OCI-LY1 (cell line): ENCODE results near the gene LRRC42.
A peak's percentile ranks its signal among the peaks of the same experiment; 100 is the strongest.

ENCODE experiments used
- CTCF ChIP-seq: fragments of 200-600 bp; sonication (generic), shearing (Covaris generic); IDR thresholded peaks from 2 replicates; pipeline ENCODE4 v1.5.1; 2017; ENCODE audit warnings: mild to moderate bottlenecking, antibody characterized with exemption, low read length, moderate library complexity, mixed read lengths
- EZH2 ChIP-seq: fragments of 200-600 bp; sonication (generic), shearing (Covaris generic); IDR thresholded peaks from 2 replicates; pipeline ENCODE4 v1.8.0; 2017; ENCODE audit warnings: borderline replicate concordance, mixed run types, mild to moderate bottlenecking, antibody characterized with exemption, low read length, moderate library complexity, mixed read lengths

GRCh38 chr1:53949023-53949990 lies 3.2 kb downstream of the LRRC42 start:
- TF ChIP-seq CTCF (peak; percentile 89), EZH2 (no peak)
